Right lobe of liver (tissue), 6 donors: ENCODE measurements around the gene MYO3B. TPM values are rescaled to one million over a fixed set of nuclear protein-coding genes. Genes with fewer than 3 reads are reported as not detected.

ENCODE experiments used
- ATAC-seq, 4 donors: fragments of 200-7000 bp; cut with Tn5 transposase; one replicate each; pipeline ENCODE4 v1.9.1; 2020; ENCODE audit warnings: mild to moderate bottlenecking in 4 of 4, moderate library complexity in 4 of 4
- DNase-seq, 3 donors: peaks; one replicate each; pipeline ENCODE4 v3.0.0-alpha.2; 2020
- H3K27ac ChIP-seq, 3 donors: fragments of 200-600 bp; one replicate each; pipeline ENCODE4 v1.8.0; 2022
- H3K27me3 ChIP-seq, 2 donors: fragments of 200-600 bp; one replicate each; pipeline ENCODE4 v1.8.0; 2022
- H3K36me3 ChIP-seq, 4 donors: fragments of 200-600 bp; sonication (generic) in 1 of 4; one replicate each; pipeline versions ENCODE4 v1.5.1 to v1.8.0; 2017 to 2022; ENCODE audit warnings: control low read depth in 1 of 4
- H3K4me1 ChIP-seq, 4 donors: fragments of 200-600 bp; sonication (generic) in 1 of 4; one replicate each; pipeline versions ENCODE4 v1.5.1 to v1.8.0; 2017 to 2022; ENCODE audit warnings: control low read depth in 1 of 4
- H3K4me3 ChIP-seq, 3 donors: fragments of 200-600 bp; one replicate each; pipeline ENCODE4 v1.8.0; 2022
- H3K9me3 ChIP-seq, 4 donors: fragments of 200-600 bp; sonication (generic) in 1 of 4; one replicate each; pipeline versions ENCODE4 v1.5.1 to v1.8.0; 2017 to 2022; ENCODE audit warnings: control low read depth in 1 of 4
- POLR2A ChIP-seq: fragments of 450-650 bp; IDR thresholded peaks from one replicate; pipeline ENCODE4 v1.6.1; 2017; ENCODE audit warnings: antibody characterized with exemption, mild to moderate bottlenecking
- WGBS: methylation state at CpG from one replicate; pipeline ENCODE4 v1.1.6; 2018; ENCODE audit warnings: low coverage, low lambda C conversion rate; ENCODE audit not compliant: insufficient coverage; ENCODE audit errors: missing lambda C conversion rate; 5-methylcytosine and 5-hydroxymethylcytosine counted together
- intact Hi-C, 2 donors: fragments of 100-400 bp; cut with DNase I; formaldehyde crosslinking; loops; one replicate each; pipeline versions ENCODE4 v1.11.2 to v1.14.1; 2022
- total RNA-seq, 6 experiments: library from RNA; depleted of rRNA in 2 of 6; stranded (reverse); fragments of >200 nt in 2 of 6; fragmentation: NEBNext Ultra II Directional in 3 of 6; extraction: Animal tissue kit (Norgen Biotek cat#: 25700) in 3 of 6; gene quantifications; one replicate each; pipeline versions ENCODE4 v1.1.0 to v1.2.4, GENCODE V29; 2016 to 2023
- TF ChIP-seq, protein P1 (sequence below), 4 donors: fragments of 200-600 bp in 3 of 4; fragments of 450-650 bp in 1 of 4; IDR thresholded peaks; one replicate each; pipeline versions ENCODE4 v1.5.1 to v1.8.0; 2016 to 2022; ENCODE audit warnings: antibody characterized with exemption in 4 of 4, mild to moderate bottlenecking in 2 of 4
- donor health status: DM: no; HTN: yes; CAD: no.
- donor health status: DM: no; HTN: no; CAD: no.
- donor health status: DM: no; HTN: no; CAD: no.
- donor health status: DM: no; HTN: yes; CAD: no.
- donor health status: DM: no; HTN: yes; CAD: no.

The MYO3B gene
- total RNA-seq, 6 experiments from 2014 or later: 0.18 to 0.25 TPM; not detected in 4

DNA sequence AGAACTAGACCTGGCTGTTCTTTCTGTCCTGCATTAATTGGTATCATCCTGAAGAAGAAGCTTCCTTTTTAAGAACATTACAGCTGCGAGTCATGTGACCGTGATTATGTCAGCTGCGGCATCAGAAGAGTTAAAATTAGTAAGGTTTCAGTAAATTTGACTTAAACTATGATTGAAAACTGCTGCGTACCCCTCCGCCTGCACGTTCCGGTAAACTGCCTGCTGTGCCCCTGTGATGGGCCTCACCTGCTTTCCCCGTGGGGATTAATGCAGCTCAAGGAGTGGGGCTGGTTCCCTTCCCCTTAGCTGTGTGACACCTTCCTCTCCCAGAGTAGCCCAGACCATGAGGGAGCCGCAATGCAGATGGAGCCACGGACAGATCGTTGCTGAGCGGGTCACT, 36.1 kb upstream of the MYO3B start:
- H3K9me3 ChIP-seq: no peaks in the 10 kb centered on the region
- TF ChIP-seq, protein P1, sequence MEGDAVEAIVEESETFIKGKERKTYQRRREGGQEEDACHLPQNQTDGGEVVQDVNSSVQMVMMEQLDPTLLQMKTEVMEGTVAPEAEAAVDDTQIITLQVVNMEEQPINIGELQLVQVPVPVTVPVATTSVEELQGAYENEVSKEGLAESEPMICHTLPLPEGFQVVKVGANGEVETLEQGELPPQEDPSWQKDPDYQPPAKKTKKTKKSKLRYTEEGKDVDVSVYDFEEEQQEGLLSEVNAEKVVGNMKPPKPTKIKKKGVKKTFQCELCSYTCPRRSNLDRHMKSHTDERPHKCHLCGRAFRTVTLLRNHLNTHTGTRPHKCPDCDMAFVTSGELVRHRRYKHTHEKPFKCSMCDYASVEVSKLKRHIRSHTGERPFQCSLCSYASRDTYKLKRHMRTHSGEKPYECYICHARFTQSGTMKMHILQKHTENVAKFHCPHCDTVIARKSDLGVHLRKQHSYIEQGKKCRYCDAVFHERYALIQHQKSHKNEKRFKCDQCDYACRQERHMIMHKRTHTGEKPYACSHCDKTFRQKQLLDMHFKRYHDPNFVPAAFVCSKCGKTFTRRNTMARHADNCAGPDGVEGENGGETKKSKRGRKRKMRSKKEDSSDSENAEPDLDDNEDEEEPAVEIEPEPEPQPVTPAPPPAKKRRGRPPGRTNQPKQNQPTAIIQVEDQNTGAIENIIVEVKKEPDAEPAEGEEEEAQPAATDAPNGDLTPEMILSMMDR (IDR thresholded peaks at IDR 0.05): no peak
- TF ChIP-seq POLR2A: no peak
- no peaks in the 10 kb centered on the region for H3K4me1 ChIP-seq
- H3K36me3 ChIP-seq: no peaks in the 10 kb centered on the region
- H3K27ac ChIP-seq: no peak overlapping the region
- 76% methylated on average over 8 of the region's 12 CpGs for WGBS
- ATAC-seq (no peak), DNase-seq (no peak)
- H3K27me3 ChIP-seq: no peaks in the 10 kb centered on the region
- H3K4me3 ChIP-seq: no peak overlapping the region
- intact Hi-C loops: no loop called here

GRCh38 chr2:170142502-170142901, 35.4 kb upstream of the MYO3B start:
- TF ChIP-seq, protein P1 (IDR thresholded peaks at IDR 0.05): no peak
- TF ChIP-seq POLR2A: no peak
- Histone ChIP-seq H3K4me3 (no peak overlapping the region), H3K9me3 (no peaks in the 10 kb centered on the region), H3K4me1 (no peaks in the 10 kb centered on the region), H3K27ac (no peak overlapping the region), H3K27me3 (no peaks in the 10 kb centered on the region), H3K36me3 (no peaks in the 10 kb centered on the region)
- no peak for DNase-seq
- intact Hi-C loops: no loop called here
- no peak for ATAC-seq
- 28% methylated on average over 4 of the region's 7 CpGs for WGBS

GRCh38 chr2:170143045-170143717, 34.8 kb upstream of the MYO3B start:
- ATAC-seq: no peak
- no peaks in the 10 kb centered on the region for H3K36me3 ChIP-seq
- H3K4me1 ChIP-seq: no peaks in the 10 kb centered on the region
- 47% methylated on average over 4 of the region's 4 CpGs for WGBS
- no peak overlapping the region for H3K4me3 ChIP-seq
- no peak overlapping the region for H3K27ac ChIP-seq
- no peaks in the 10 kb centered on the region for H3K9me3 ChIP-seq
- no peak for DNase-seq
- TF ChIP-seq POLR2A: no peak
- intact Hi-C loops: no loop called here
- H3K27me3 ChIP-seq: no peaks in the 10 kb centered on the region

DNA sequence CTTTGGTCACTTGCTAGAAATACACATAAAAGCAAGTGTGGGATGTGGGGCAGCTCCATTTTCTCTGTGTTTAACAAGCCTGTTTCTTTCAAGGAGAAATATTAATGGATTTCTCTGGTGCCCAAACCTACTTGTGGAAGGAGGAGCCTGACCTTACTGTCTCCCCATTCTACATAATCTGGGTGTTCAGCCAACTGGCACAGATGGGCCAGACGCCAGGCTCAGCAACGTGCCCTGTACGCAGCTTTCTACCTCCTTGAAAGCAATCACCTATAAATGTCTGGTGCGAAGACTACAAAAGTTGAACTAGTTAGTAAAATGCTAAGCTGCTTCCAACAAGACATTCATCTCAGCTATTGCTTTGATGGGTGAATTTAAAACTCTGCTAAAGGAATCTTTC, 33.2 kb upstream of the MYO3B start:
- DNase-seq (no peak), ATAC-seq (no peak)
- Histone ChIP-seq H3K27me3 (no peaks in the 10 kb centered on the region), H3K4me3 (no peak overlapping the region), H3K9me3 (no peaks in the 10 kb centered on the region), H3K27ac (no peak overlapping the region), H3K4me1 (no peaks in the 10 kb centered on the region), H3K36me3 (no peaks in the 10 kb centered on the region)
- TF ChIP-seq POLR2A: no peak
- TF ChIP-seq, protein P1 (IDR thresholded peaks at IDR 0.05): no peak
- intact Hi-C loops: no loop called here
- WGBS: 66% methylated on average over 4 of the region's 4 CpGs

GRCh38 chr2:170145191-170145590, 32.8 kb upstream of the MYO3B start:
- no peak for DNase-seq
- no peaks in the 10 kb centered on the region for H3K4me1 ChIP-seq
- no peak for TF ChIP-seq POLR2A
- TF ChIP-seq, protein P1 (IDR thresholded peaks at IDR 0.05): no peak
- no peak overlapping the region for H3K27ac ChIP-seq
- no peaks in the 10 kb centered on the region for H3K27me3 ChIP-seq
- no peaks in the 10 kb centered on the region for H3K9me3 ChIP-seq
- intact Hi-C loops: no loop called here
- no peak overlapping the region for H3K4me3 ChIP-seq
- H3K36me3 ChIP-seq: no peaks in the 10 kb centered on the region
- 67% methylated on average over 1 of the region's 1 CpG for WGBS
- ATAC-seq: no peak
